ENCODE measurements around the gene SNAP47.

SNAP47 gene

DNA sequence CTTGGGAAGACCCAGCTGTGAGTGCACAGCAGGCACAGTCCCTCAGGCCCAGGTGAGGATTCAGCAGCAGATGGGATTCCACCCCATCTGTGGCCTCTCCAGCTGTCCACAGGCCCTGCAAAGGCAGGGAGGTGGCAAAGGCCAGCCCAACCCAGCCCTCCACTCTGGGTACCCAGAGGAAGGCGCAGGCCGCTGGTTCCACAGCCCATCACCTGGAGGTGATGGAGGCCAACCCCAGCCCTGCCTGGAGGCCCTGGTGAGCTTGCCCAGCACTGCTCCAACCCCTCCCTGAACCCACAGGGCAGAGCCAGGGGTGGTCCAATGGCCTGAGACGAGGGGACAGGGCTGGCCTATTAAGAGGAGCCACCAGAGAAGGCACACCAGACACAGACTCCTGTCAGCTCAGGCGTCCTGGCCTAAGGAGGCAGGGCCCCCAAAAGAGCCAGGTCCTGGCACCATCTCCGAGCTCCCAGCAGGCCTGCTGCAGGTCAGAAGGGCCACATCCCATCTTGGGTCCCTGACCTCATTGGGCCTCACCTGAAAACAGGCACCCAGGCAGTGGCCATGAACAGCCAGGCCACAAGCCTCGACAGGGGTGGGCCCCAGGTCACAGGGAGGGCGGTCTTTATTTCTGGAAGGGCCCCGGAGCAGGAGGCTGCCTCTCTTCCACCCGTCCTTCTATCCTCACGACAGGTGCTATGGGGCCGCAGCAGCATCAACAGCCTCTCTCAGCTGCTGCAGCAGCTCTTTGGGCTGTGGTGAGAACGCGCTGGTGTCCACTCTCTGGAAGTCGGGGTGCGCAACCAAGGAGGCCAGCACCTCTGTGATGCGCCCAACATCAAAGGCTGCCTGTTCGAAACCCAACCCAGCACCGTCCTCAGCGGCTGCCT is 3.3 kb upstream of the SNAP47 start:
- DNase-seq (ENCODE audit: low read depth) = no peak

GRCh38 chr1:227732586-227733308 is 2.5 kb upstream of the SNAP47 start:
- DNase-seq (ENCODE audit: low read depth) = no peak

DNA sequence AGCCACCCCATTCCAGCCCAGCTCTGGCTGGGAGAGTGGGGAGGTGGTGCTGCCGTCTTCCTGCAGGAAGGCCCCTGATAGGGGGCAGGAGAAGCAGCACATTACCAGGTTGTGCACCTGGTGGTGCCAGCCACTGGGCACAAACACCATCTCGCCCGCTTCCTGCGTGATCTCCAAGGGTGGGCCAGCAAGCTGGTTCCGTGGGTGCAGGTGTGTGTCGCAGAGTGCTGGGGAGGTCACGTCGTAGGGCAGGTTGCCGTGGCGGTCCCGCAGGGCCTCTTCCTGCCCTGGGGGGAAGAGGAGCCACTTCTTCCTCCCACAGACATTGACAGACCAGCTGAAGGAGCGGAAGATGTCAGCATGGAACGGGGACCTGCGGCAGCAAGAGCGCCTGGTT is 1.9 kb upstream of the SNAP47 start:
- DNase-seq (ENCODE audit: low read depth) = no peak

DNA sequence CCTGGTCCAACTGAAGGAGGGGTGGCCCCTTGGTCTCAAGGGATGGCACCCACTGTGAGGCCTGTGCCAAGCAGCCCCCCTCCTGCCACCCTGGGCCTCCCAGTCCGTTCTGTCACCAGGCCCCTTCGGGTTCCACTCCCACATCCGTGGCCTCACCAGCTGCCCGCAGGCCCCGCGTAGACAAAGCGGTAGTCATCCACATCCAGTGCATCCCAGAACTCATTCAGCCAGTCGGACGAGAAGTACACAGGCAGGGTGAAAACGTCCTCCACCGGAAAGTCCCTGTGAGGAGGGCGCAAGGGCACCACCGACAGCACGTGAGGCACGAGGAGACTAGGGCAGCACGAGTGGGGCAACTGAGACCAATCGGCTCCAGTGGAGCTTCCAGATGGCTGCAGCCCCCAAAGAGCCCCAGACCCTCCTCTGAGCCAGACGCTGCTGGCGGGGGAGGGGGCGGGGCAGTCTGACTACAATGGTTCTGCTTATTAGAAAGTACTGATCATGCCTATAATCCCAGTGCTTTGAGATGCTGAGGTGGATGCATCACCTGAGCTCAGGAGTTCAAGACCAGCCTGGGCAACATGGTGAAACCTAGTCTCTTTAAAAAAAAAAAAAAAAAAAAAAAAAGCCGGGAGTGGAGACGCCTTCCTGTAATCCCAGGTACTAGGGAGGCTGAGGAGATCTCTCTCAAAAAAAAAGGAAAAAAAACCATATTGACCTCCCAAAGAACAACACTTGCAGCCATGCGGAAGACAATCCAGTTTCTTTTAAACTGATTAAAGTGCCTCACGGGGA is 1.3 kb upstream of the SNAP47 start:
- DNase-seq (ENCODE audit: low read depth) = no peak

- DNase-seq (ENCODE audit: low read depth) = no peak
Measured at GRCh38 chr1:227734546-227734855, 734 bp upstream of the SNAP47 start.

DNA sequence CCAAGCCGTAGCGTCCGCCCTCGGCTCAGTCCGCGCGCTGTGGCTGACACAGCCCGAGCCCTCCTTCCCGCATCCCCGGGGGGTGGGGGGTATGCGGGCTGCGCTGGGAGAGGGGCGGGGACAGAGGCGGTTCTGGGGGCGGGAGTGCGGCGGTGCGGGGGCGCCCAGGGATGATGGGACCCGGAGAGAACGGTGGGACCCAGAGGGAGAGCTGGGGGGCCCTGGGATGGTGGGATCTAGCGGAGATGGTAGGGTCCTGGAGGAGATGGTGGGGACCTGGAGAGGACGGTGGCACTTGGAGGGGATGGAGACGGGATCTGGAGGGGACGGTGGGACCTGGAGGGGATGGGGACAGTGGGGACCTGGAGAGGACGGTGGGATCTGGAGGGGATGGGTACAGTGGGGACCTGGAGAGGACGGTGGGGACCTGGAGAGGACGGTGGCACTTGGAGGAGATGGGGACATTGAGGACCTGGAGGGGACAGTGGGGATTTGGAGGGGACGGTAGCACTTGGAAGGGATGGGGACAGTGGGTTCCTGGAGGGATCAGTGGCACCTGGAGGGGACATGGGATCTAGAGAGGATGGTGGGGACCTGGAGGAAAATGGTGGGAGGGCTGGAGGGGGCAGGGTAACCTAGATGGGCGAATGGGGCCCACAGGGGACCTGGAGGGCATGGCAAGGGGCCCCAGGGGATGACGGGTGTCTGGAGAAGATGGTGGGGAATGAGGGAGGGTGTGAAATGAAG is 477 bp downstream of the SNAP47 start:
- DNase-seq (ENCODE audit: low read depth) = no peak

DNA sequence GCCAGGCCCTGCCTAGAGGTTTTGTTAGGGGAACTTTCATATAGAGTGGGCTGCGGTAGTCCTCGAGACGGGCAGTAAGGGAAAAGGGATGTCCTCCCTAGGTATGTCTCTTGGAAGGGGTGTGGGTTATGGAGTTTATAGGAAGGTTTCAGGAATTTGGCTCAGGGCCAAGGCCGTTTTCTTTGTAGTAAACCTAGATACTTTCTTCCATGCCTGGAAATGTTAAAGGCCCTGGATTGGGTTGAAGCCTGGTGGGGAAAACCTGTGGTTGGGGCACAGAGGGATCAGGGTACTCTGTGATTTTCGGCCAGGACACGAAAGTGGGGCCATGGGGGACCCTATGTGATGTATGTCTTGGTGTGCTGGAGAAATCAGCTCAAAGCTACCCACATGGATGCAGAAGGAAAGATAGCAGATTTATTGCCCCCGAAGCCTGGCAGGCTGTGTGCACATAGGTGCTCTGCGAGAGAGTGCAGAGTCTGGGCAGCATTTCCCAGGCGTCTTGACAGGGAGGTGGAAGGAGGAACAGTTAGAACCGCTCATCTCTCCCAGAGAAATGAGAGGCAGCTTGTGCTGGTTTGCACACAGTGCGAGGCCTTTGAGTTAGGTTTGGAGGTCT is 1.7 kb downstream of the SNAP47 start:
- no peak for DNase-seq (ENCODE audit: low read depth)

DNA sequence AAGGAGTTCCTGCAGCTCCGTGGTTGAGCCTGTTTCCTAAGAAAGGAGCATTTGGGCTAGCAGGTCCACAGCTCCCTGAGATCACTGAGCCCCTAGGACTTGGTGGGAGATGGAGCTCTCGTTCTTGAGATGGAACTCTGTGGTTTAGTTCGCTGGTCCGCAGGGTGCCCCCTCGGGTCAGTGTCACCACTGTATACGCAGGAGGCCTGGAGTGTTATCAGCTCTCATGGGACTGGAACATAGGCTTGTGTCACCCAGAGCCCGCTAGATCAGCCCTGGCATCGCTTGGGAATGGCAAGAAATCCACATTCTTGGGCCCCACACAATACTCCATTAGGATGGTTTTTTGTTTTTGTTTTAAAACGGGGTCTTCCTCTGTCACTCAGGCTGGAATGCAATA is 3.6 kb downstream of the SNAP47 start:
- DNase-seq (ENCODE audit: low read depth) = no peak

DNA sequence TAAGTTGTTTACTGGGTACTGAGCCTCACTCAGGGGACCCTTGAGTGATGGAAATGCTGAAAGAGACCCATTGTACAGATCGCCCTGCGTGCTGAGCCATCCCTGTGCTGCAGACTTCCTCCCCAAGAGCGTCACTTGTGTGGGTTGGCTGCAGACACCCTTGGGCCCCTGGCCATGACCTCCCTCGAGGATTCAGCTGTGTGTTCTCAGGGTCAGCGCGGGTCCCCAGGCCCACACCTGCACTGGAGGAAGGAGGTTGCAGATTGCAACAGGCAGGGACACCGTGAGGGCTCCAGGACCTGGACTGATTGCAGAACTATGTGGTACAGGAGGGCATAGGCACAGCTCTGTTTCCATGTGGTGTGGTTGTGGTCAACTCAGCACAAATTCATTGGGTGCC is 4.4 kb downstream of the SNAP47 start:
- no peak for DNase-seq (ENCODE audit: low read depth)

DNA sequence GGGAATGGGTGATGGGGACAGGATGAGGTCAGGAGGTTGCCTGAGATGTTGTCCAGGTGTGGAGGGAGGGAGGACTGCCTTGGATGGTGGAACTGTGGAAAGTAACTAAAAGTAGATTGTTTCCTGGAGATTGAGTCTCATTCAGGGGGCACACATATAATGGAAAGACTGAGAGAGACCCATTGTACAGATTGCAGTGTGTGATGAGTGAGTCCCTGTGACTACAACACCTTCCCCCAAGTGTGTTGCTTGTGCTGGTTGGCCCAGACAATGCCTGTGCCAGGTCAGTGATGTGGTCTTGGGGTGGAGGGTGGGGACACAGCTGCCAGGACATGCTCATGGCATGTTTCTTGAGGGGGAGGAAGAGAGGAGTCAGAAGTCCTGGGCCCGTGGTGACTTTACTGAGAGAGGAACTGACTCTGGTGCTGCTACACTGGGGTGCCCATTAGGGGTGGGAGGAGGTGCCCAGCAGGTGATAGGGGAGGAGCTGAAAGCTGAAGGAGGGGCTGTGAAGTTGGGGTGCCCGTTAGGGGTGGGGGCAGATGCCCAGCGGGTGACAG is 5.2 kb downstream of the SNAP47 start:
- DNase-seq (ENCODE audit: low read depth) = no peak

GRCh38 chr1:227741166-227741870 is 6.1 kb downstream of the SNAP47 start:
- DNase-seq (ENCODE audit: low read depth) = no peak

- no peak for DNase-seq (ENCODE audit: low read depth)
Measured at GRCh38 chr1:227742738-227743715, 7.8 kb downstream of the SNAP47 start.

DNA sequence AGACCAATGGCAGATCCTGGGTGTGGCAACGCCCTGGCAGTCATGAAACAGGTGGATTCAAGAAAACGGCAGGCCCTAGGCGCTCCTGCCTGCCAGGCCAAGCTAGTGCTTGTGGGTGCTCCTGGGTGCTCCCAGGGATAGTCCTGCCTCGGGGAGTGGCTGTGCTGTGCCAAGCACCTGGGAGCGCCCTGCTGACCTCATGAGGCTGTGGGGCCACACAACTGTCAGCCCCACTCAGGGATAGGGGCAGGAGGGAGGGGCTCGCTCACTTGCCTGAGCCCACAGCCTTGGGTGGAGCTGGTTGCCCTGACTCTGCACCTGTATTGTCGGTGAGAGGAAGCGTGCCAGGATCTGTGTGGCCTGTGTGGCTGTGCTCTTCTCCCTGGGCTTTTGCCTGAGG is 9.4 kb downstream of the SNAP47 start:
- no peak for DNase-seq (ENCODE audit: low read depth)

DNA sequence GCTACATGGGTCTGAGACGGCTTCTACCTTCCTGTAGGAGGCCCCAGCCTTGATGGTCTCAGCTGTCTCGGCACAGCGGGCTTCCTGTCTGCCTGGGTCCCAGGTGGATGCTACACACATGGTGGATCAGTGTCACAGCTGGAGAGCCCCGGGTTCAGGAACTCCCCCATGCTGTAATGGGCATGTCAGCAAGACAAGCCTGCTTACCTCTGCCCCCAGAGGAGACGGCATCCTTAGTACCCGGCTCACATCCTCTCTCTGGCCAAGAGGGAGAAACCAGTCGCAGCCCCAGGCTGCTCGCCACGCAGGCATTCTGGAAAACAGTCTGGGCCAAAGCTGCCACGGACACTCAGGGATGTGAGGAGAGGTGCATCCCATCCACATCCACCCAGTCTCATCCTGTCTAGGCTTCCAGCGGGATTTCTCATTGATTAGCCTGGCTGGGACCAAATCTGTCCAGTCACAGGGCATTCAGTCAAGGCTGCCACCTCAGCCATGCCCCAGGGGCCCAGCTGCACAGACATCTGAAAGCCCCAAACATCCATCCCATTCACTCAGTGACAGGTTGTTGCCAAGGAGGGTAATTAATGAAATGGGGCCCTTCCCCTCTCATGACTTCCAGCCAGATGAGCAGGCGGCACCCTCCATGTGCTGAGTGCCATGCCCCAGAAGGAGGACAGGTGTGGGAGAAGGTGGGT is 10.5 kb downstream of the SNAP47 start:
- DNase-seq (ENCODE audit: low read depth) = no peak

- no peak for DNase-seq (ENCODE audit: low read depth)
Measured at GRCh38 chr1:227746676-227747075, 11.4 kb downstream of the SNAP47 start.

DNA sequence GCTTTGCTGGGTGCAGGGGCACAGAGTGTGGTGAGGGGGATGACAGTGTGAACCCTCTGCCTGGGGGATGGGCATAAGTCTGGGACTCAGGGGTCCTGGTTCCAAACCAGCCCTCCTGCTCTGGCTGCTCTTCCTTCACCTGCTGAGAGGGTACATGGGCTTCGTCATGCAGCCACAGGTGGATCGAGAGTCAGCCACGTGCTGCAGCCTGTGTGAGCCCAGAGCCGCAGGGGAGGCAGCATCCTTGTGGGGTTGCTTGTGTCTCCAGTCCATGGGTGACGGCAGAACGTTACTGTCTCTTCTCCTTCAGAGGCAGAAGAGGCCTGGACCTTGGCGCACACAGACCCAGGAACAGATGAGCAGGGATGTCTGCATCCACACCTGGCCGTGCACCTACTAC is 12.1 kb downstream of the SNAP47 start:
- no peak for DNase-seq (ENCODE audit: low read depth)

- DNase-seq (ENCODE audit: low read depth) = no peak
Measured at GRCh38 chr1:227747948-227748495, 12.8 kb downstream of the SNAP47 start.

DNA sequence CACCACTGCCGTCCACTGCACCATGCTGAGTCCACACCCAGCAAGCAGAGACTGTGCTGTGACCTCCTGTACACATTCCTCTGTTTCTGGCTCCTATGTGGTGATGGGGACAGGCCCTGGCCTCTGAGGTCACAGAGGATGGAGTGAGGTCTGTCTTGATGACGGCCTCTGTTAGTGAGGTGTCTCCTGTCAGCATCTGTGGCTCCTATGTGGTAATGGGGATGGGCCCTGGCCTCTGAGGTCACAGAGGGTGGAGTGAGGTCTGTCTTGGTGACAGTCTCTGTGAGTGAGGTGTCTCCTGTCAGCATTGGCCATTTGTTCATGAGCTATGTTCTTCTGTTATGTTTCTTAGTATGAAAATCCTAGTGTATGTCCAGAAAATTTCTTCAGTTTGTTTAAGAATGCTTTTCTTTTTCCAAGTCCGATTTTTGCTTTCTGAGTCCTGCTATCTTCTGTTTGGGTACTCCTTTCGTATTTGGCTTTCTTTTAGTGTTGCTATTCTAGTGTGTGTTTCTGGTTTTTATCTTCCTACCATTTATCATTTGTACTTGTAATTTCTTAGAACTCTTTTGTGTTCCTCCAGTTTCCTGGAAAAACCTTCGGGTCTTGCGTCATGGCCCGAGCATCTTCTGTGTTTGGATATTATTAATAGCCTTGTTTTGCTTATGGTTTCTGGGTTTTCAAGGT is 13.4 kb downstream of the SNAP47 start:
- no peak for DNase-seq (ENCODE audit: low read depth)
